Gastroesophageal sphincter (tissue), 4 donors: ENCODE data around the gene HSD3B2. TPM values are rescaled to one million over a fixed set of nuclear protein-coding genes. Genes with fewer than 3 reads are reported as not detected.

Experiments used
- ATAC-seq: fragments of 150-250 bp; one replicate; pipeline ENCODE4 v1.9.1; 2016; ENCODE audit warnings: mild to moderate bottlenecking, moderate library complexity
- H3K27ac ChIP-seq, 4 donors: fragments of 200-600 bp; sonication (generic) in 3 of 4; 1 replicate in 3 of 4; 2 replicates in 1 of 4; pipeline ENCODE4 v1.5.1; 2016 to 2019
- H3K27me3 ChIP-seq: fragments of 200-600 bp; sonication (generic); one replicate; pipeline ENCODE4 v1.5.1; 2019
- H3K36me3 ChIP-seq, 2 donors: fragments of 200-600 bp; sonication (generic); one replicate each; pipeline ENCODE4 v1.5.1; 2019; ENCODE audit warnings: control low read depth in 1 of 2
- H3K4me1 ChIP-seq, 3 donors: fragments of 200-600 bp; sonication (generic); 1 replicate in 2 of 3; 2 replicates in 1 of 3; pipeline ENCODE4 v1.5.1; 2016 to 2019; ENCODE audit warnings: control low read depth in 2 of 3
- H3K4me3 ChIP-seq, 2 donors: fragments of 200-600 bp; sonication (generic); one replicate each; pipeline ENCODE4 v1.5.1; 2019; ENCODE audit warnings: mild to moderate bottlenecking in 1 of 2, moderate library complexity in 1 of 2
- H3K9me3 ChIP-seq, 3 donors: fragments of 200-600 bp; sonication (generic); one replicate each; pipeline ENCODE4 v1.5.1; 2017 to 2019; ENCODE audit warnings: control low read depth in 2 of 3
- CTCF ChIP-seq, 4 experiments: fragments of 200-600 bp in 2 of 4; fragments of 450-650 bp in 2 of 4; sonication (generic) in 1 of 4; IDR thresholded peaks; one replicate each; pipeline ENCODE4 v1.5.1; 2017 to 2019; ENCODE audit warnings: antibody characterized with exemption in 4 of 4, mild to moderate bottlenecking in 2 of 4, moderate library complexity in 2 of 4
- EP300 ChIP-seq: sonication (generic); formaldehyde crosslinking; IDR thresholded peaks from one replicate; pipeline ENCODE4 v1.6.1; 2017; ENCODE audit warnings: antibody characterized with exemption, mild to moderate bottlenecking
- POLR2A ChIP-seq, 2 donors: fragments of 450-650 bp; IDR thresholded peaks; one replicate each; pipeline ENCODE4 v1.6.1; 2017; ENCODE audit warnings: antibody characterized with exemption in 2 of 2, mild to moderate bottlenecking in 2 of 2, moderate library complexity in 1 of 2
- POLR2AphosphoS5 ChIP-seq: sonication (generic); formaldehyde crosslinking; IDR thresholded peaks from one replicate; pipeline ENCODE4 v1.6.1; 2017; ENCODE audit warnings: antibody characterized with exemption
- WGBS, 2 donors: methylation state at CpG; one replicate each; pipeline ENCODE4 v1.1.5; 2018; ENCODE audit warnings: low coverage in 1 of 2; 5-methylcytosine and 5-hydroxymethylcytosine counted together
- total RNA-seq, 4 donors: library from RNA; depleted of rRNA; stranded (reverse); fragments of >200 nt; gene quantifications; one replicate each; pipeline ENCODE4 v1.1.0, GENCODE V29; 2016

Gene HSD3B2
- total RNA-seq, 4 donors from 2014 or later, result not detected

- TF ChIP-seq POLR2A (IDR thresholded peaks at IDR 0.05), result no peak
- no peak for TF ChIP-seq EP300
- TF ChIP-seq POLR2AphosphoS5, result no peak
- no peak for TF ChIP-seq CTCF (IDR thresholded peaks at IDR 0.05)
Measured at GRCh38 chr1:119420638-119421037, 5.7 kb downstream of the HSD3B2 start.

GRCh38 chr1:119422631-119423030, 7.7 kb downstream of the HSD3B2 start:
- Histone ChIP-seq H3K27ac (no peak overlapping the region), H3K4me3 (no peak overlapping the region), H3K27me3 (no peaks in the 10 kb centered on the region), H3K36me3 (no peaks in the 10 kb centered on the region), H3K9me3 (no peaks in the 10 kb centered on the region), H3K4me1 (no peaks in the 10 kb centered on the region)
- no peak for ATAC-seq
- TF ChIP-seq EP300 (no peak), POLR2A (IDR thresholded peaks at IDR 0.05) (no peak)

More at GRCh38 chr1:119420638-119421037, 5.7 kb downstream of the HSD3B2 start:
- no peak overlapping the region for H3K4me3 ChIP-seq
- no peaks in the 10 kb centered on the region for H3K9me3 ChIP-seq
- no peak overlapping the region for H3K27ac ChIP-seq
- no peak for ATAC-seq
- H3K36me3 ChIP-seq, result no peaks in the 10 kb centered on the region
- H3K4me1 ChIP-seq, result no peaks in the 10 kb centered on the region
- H3K27me3 ChIP-seq, result no peaks in the 10 kb centered on the region

GRCh38 chr1:119428991-119429390, 14.0 kb downstream of the HSD3B2 start:
- H3K4me1 ChIP-seq, result no peaks in the 10 kb centered on the region
- peaks cover 7% of the 10 kb centered on the region for H3K27me3 ChIP-seq
- TF ChIP-seq POLR2A (IDR thresholded peaks at IDR 0.05), result no peak
- TF ChIP-seq POLR2AphosphoS5, result no peak
- no peak for TF ChIP-seq EP300
- no peak for TF ChIP-seq CTCF (IDR thresholded peaks at IDR 0.05)
- WGBS, 2 donors, result 79 to 86% methylated on average over 2 of the region's 2 CpGs
- ATAC-seq, result no peak
- no peaks in the 10 kb centered on the region for H3K36me3 ChIP-seq
- H3K9me3 ChIP-seq, result no peaks in the 10 kb centered on the region
- no peak overlapping the region for H3K4me3 ChIP-seq
- H3K27ac ChIP-seq, result no peak overlapping the region

- peaks cover 7% of the 10 kb centered on the region for H3K27me3 ChIP-seq
- ATAC-seq, result no peak
- no peaks in the 10 kb centered on the region for H3K4me1 ChIP-seq
- no peak overlapping the region for H3K4me3 ChIP-seq
- no peaks in the 10 kb centered on the region for H3K36me3 ChIP-seq
- no peaks in the 10 kb centered on the region for H3K9me3 ChIP-seq
- H3K27ac ChIP-seq, result no peak overlapping the region
- 35 to 59% methylated on average over 2 to 3 of the region's 4 CpGs for WGBS, 2 donors
- TF ChIP-seq POLR2A (IDR thresholded peaks at IDR 0.05), result no peak
- TF ChIP-seq POLR2AphosphoS5, result no peak
- TF ChIP-seq CTCF (IDR thresholded peaks at IDR 0.05), result no peak
- no peak for TF ChIP-seq EP300
Measured at GRCh38 chr1:119429687-119430086, 14.7 kb downstream of the HSD3B2 start.

GRCh38 chr1:119430486-119430885, 15.5 kb downstream of the HSD3B2 start:
- Histone ChIP-seq H3K27me3 (peaks cover 7% of the 10 kb centered on the region), H3K36me3 (no peaks in the 10 kb centered on the region), H3K4me3 (no peak overlapping the region), H3K4me1 (no peaks in the 10 kb centered on the region), H3K27ac (no peak overlapping the region), H3K9me3 (no peaks in the 10 kb centered on the region)
- no peak for TF ChIP-seq EP300
- no peak for TF ChIP-seq POLR2AphosphoS5
- TF ChIP-seq POLR2A (IDR thresholded peaks at IDR 0.05), result no peak
- no peak for TF ChIP-seq CTCF (IDR thresholded peaks at IDR 0.05)
- no peak for ATAC-seq
- WGBS, 2 donors, result 80% methylated on average over 1 of the region's 2 CpGs; no CpG with 5 or more reads in 1 of the 2 donors
